SJSA1 (cell line): ENCODE data around the gene GOLIM4. TPM values are rescaled to one million over a fixed set of nuclear protein-coding genes. Genes with fewer than 3 reads are reported as not detected.

Source experiments
- DNase-seq, 2 experiments: peaks; one replicate each; pipeline ENCODE4 v3.0.0-alpha.2; 2015 to 2020; ENCODE audit warnings: low spot score in 2 of 2, low read depth in 1 of 2
- H3K27ac ChIP-seq: fragments of 250-450 bp; sonication (Bioruptor Pico); 2 replicates; pipeline ENCODE4 v1.5.1; 2020; ENCODE audit warnings: mild to moderate bottlenecking, moderate library complexity
- H3K27me3 ChIP-seq: fragments of 250-450 bp; sonication (Bioruptor Pico); replicated peaks from 2 replicates; pipeline ENCODE4 v1.5.1; 2020; ENCODE audit warnings: mild to moderate bottlenecking, moderate library complexity
- H3K36me3 ChIP-seq: fragments of 250-450 bp; sonication (Bioruptor Pico); 2 replicates; pipeline ENCODE4 v1.5.1; 2020; ENCODE audit warnings: mild to moderate bottlenecking
- H3K4me1 ChIP-seq: fragments of 250-450 bp; sonication (Bioruptor Pico); replicated peaks from 2 replicates; pipeline ENCODE4 v1.6.1; 2021; ENCODE audit warnings: mild to moderate bottlenecking
- H3K4me3 ChIP-seq: fragments of 250-450 bp; sonication (Bioruptor Pico); 2 replicates; pipeline ENCODE4 v1.5.1; 2020; ENCODE audit warnings: mild to moderate bottlenecking
- H3K9me3 ChIP-seq: fragments of 250-450 bp; sonication (Bioruptor Pico); replicated peaks from 2 replicates; pipeline ENCODE4 v1.5.1; 2020; ENCODE audit warnings: mild to moderate bottlenecking
- total RNA-seq: library from RNA; depleted of rRNA; stranded (reverse); fragments of >200 nt; shearing (Covaris generic); gene quantifications from 2 replicates; pipeline ENCODE4 v1.2.3, GENCODE V29; 2014

Gene GOLIM4
- total RNA-seq, 1 experiment from 2014 or later = 77.8 TPM

- Histone ChIP-seq H3K4me1 (no peaks in the 10 kb centered on the region), H3K27me3 (no peaks in the 10 kb centered on the region), H3K9me3 (no peaks in the 10 kb centered on the region), H3K4me3 (no peak overlapping the region), H3K36me3 (no peaks in the 10 kb centered on the region), H3K27ac (no peak overlapping the region)
- no peak for DNase-seq
These were observed 128.3 kb downstream of the GOLIM4 start for GRCh38 chr3:167967257-167968036.
